ENCODE results near the gene CXXC5.
A peak's percentile ranks its signal among the peaks of the same experiment; 100 is the strongest.

Gene CXXC5

GRCh38 chr5:139696167-139696893, 48.2 kb downstream of the CXXC5 start:
- no peak overlapping the region for H3K4me3 ChIP-seq (ENCODE audit: low read depth, low read length)
- TF ChIP-seq CTCF (IDR thresholded peaks at IDR 0.05; ENCODE audit: low read depth, low read length, missing control alignments), result no peak
- DNase-seq (ENCODE audit: low read depth), result no peak

GRCh38 chr5:139696894-139697658, 48.9 kb downstream of the CXXC5 start:
- H3K4me3 ChIP-seq (ENCODE audit: low read depth, low read length), result peak overlapping the region; percentile 13
- no peak for DNase-seq (ENCODE audit: low read depth)
- no peak for TF ChIP-seq CTCF (IDR thresholded peaks at IDR 0.05; ENCODE audit: low read depth, low read length, missing control alignments)

GRCh38 chr5:139698490-139699146, 50.5 kb downstream of the CXXC5 start:
- TF ChIP-seq CTCF (IDR thresholded peaks at IDR 0.05; ENCODE audit: low read depth, low read length, missing control alignments), result no peak
- DNase-seq (ENCODE audit: low read depth), result no peak
- H3K4me3 ChIP-seq (ENCODE audit: low read depth, low read length), result no peak overlapping the region

- DNase-seq (ENCODE audit: low read depth), result no peak
- TF ChIP-seq CTCF (IDR thresholded peaks at IDR 0.05; ENCODE audit: low read depth, low read length, missing control alignments), result no peak
- H3K4me3 ChIP-seq (ENCODE audit: low read depth, low read length), result no peak overlapping the region
Measured at GRCh38 chr5:139699351-139699750, 51.2 kb downstream of the CXXC5 start.

- H3K4me3 ChIP-seq (ENCODE audit: low read depth, low read length), result no peak overlapping the region
Measured at GRCh38 chr5:139700711-139701055, 52.5 kb downstream of the CXXC5 start.

More at GRCh38 chr5:139700711-139701055, 52.5 kb downstream of the CXXC5 start:
- TF ChIP-seq CTCF (IDR thresholded peaks at IDR 0.05; ENCODE audit: low read depth, low read length, missing control alignments), result no peak
- DNase-seq (ENCODE audit: low read depth), result no peak
